H9 (cell line): ENCODE results near the gene MYO1D. TPM values are rescaled to one million over a fixed set of nuclear protein-coding genes. Genes with fewer than 3 reads are reported as not detected.

ENCODE experiments used
- DNase-seq: peaks from one replicate; pipeline ENCODE4 v3.0.0-alpha.2; 2017
- H2AFZ ChIP-seq: one replicate; pipeline ENCODE4 v1.6.1; 2013; ENCODE audit warnings: mild to moderate bottlenecking, low read length, control low read depth, moderate library complexity
- H2AK5ac ChIP-seq: 2 replicates; pipeline ENCODE4 v1.6.1; 2013; ENCODE audit warnings: low read length, control low read depth, mixed read lengths; ENCODE audit not compliant: insufficient read length
- H2BK120ac ChIP-seq: one replicate; pipeline ENCODE4 v1.6.1; 2013; ENCODE audit warnings: low read depth, mild to moderate bottlenecking, low read length, control low read depth, inconsistent platforms; ENCODE audit not compliant: poor library complexity, severe bottlenecking
- H2BK12ac ChIP-seq: 2 replicates; pipeline ENCODE4 v1.6.1; 2013; ENCODE audit warnings: low read length, control low read depth, mixed read lengths, low read depth; ENCODE audit not compliant: insufficient read length
- H2BK15ac ChIP-seq: 2 replicates; pipeline ENCODE4 v1.6.1; 2013; ENCODE audit warnings: low read depth, low read length, control low read depth
- H2BK20ac ChIP-seq: one replicate; pipeline ENCODE4 v1.6.1; 2013; ENCODE audit warnings: low read depth, mild to moderate bottlenecking, low read length, control low read depth, inconsistent platforms; ENCODE audit not compliant: poor library complexity, severe bottlenecking
- H2BK5ac ChIP-seq: 2 replicates; pipeline ENCODE4 v1.6.1; 2013; ENCODE audit warnings: low read length, control low read depth, mixed read lengths; ENCODE audit not compliant: insufficient read length
- H3K14ac ChIP-seq: 2 replicates; pipeline ENCODE4 v1.6.1; 2013; ENCODE audit warnings: low read length, control low read depth; ENCODE audit not compliant: insufficient read depth
- H3K18ac ChIP-seq: 2 replicates; pipeline ENCODE4 v1.6.1; 2013; ENCODE audit warnings: low read depth, mild to moderate bottlenecking, mixed read lengths, low read length, control low read depth; ENCODE audit not compliant: insufficient read length
- H3K23ac ChIP-seq: 2 replicates; pipeline ENCODE4 v1.6.1; 2013; ENCODE audit warnings: low read length, control low read depth, mixed read lengths, low read depth; ENCODE audit not compliant: insufficient read length
- H3K23me2 ChIP-seq: 2 replicates; pipeline ENCODE4 v1.6.1; 2013; ENCODE audit warnings: low read depth, mild to moderate bottlenecking, mixed read lengths, low read length, control low read depth; ENCODE audit not compliant: insufficient read length, poor library complexity, severe bottlenecking
- H3K27ac ChIP-seq: 2 replicates; pipeline ENCODE4 v1.5.1; 2013; ENCODE audit warnings: low read length, control low read depth, mixed read lengths, low read depth; ENCODE audit not compliant: insufficient read length
- H3K27me3 ChIP-seq: 2 replicates; pipeline ENCODE4 v1.6.1; 2013; ENCODE audit warnings: low read length, control low read depth, inconsistent platforms; ENCODE audit not compliant: insufficient read depth
- H3K4ac ChIP-seq: 2 replicates; pipeline ENCODE4 v1.6.1; 2013; ENCODE audit warnings: low read depth, mild to moderate bottlenecking, control low read depth, inconsistent platforms, low read length, moderate library complexity
- H3K4me1 ChIP-seq: 2 replicates; pipeline ENCODE4 v1.6.1; 2013; ENCODE audit warnings: low read length, control low read depth, inconsistent platforms; ENCODE audit not compliant: insufficient read depth
- H3K4me2 ChIP-seq: 2 replicates; pipeline ENCODE4 v1.6.1; 2013; ENCODE audit warnings: low read length, control low read depth, mixed read lengths; ENCODE audit not compliant: insufficient read length, insufficient read depth
- H3K56ac ChIP-seq: 2 replicates; pipeline ENCODE4 v1.6.1; 2013; ENCODE audit warnings: low read depth, mild to moderate bottlenecking, mixed read lengths, low read length, control low read depth; ENCODE audit not compliant: insufficient read length
- H3K79me1 ChIP-seq: 2 replicates; pipeline ENCODE4 v1.6.1; 2013; ENCODE audit warnings: low read depth, mild to moderate bottlenecking, moderate library complexity, low read length, control low read depth, inconsistent platforms; ENCODE audit not compliant: insufficient read depth, poor library complexity, severe bottlenecking
- H3K79me2 ChIP-seq: 2 replicates; pipeline ENCODE4 v1.6.1; 2013; ENCODE audit warnings: low read length, control low read depth, inconsistent platforms; ENCODE audit not compliant: insufficient read depth
- H3K9ac ChIP-seq: 2 replicates; pipeline ENCODE4 v1.6.1; 2013; ENCODE audit warnings: low read length, control low read depth, mixed read lengths; ENCODE audit not compliant: insufficient read length; ENCODE audit errors: extremely low read depth
- H3K9me3 ChIP-seq: one replicate; pipeline ENCODE4 v1.6.1; 2013; ENCODE audit warnings: low read depth, low read length, inconsistent platforms; ENCODE audit not compliant: control insufficient read depth
- H3T11ph ChIP-seq: one replicate; pipeline ENCODE4 v1.6.1; 2013; ENCODE audit warnings: mild to moderate bottlenecking, low read length, control low read depth, inconsistent platforms
- H4K20me1 ChIP-seq: one replicate; pipeline ENCODE4 v1.6.1; 2013; ENCODE audit not compliant: control insufficient read depth, insufficient read length, insufficient read depth
- H4K5ac ChIP-seq: 2 replicates; pipeline ENCODE4 v1.6.1; 2013; ENCODE audit warnings: low read depth, mild to moderate bottlenecking, mixed read lengths, low read length, control low read depth; ENCODE audit not compliant: insufficient read length
- H4K8ac ChIP-seq: replicated peaks from 2 replicates; pipeline ENCODE4 v1.6.1; 2013; ENCODE audit warnings: low read length, control low read depth, mixed read lengths, low read depth; ENCODE audit not compliant: insufficient read length
- H4K91ac ChIP-seq: 2 replicates; pipeline ENCODE4 v1.6.1; 2013; ENCODE audit warnings: low read depth, mild to moderate bottlenecking, moderate library complexity, mixed read lengths, low read length, control low read depth; ENCODE audit not compliant: insufficient read length
- H3K27ac Mint-ChIP-seq, 3 experiments: 2 replicates in 2 of 3; 3 replicates in 1 of 3; pipeline ENCODE4 v1.8.0; 2020 to 2021; ENCODE audit warnings: mixed read lengths in 3 of 3, mild to moderate bottlenecking in 1 of 3, moderate library complexity in 1 of 3
- H3K27me3 Mint-ChIP-seq: 2 replicates; pipeline ENCODE4 v1.8.0; 2021; ENCODE audit warnings: low read depth, mild to moderate bottlenecking, moderate library complexity, mixed read lengths
- H3K36me3 Mint-ChIP-seq, 3 experiments: 2 replicates in 2 of 3; 3 replicates in 1 of 3; pipeline ENCODE4 v1.8.0; 2020 to 2021; ENCODE audit warnings: low read depth in 3 of 3, mixed read lengths in 3 of 3; ENCODE audit not compliant: insufficient read depth in 1 of 3
- H3K4me1 Mint-ChIP-seq, 2 experiments: 2 replicates each; pipeline ENCODE4 v1.8.0; 2020; ENCODE audit warnings: mixed read lengths in 2 of 2
- H3K4me3 Mint-ChIP-seq, 2 experiments: 2 replicates in 1 of 2; 3 replicates in 1 of 2; pipeline ENCODE4 v1.8.0; 2020 to 2021; ENCODE audit warnings: mild to moderate bottlenecking in 2 of 2, mixed read lengths in 2 of 2, moderate library complexity in 1 of 2
- H3K9me3 Mint-ChIP-seq, 2 experiments: 2 replicates in 1 of 2; 3 replicates in 1 of 2; pipeline ENCODE4 v1.8.0; 2020; ENCODE audit warnings: mild to moderate bottlenecking in 2 of 2, mixed read lengths in 2 of 2, moderate library complexity in 1 of 2
- whole genome bisulfite sequencing: extraction: QIAGEN DNeasy Blood & Tissue Kit; methylation state at CpG from one replicate; pipeline ENCODE4 v1.1.7; 2013; ENCODE audit warnings: missing lambda C conversion rate, low lambda C conversion rate, mixed read lengths; ENCODE audit not compliant: insufficient read length; ENCODE audit errors: extremely low coverage; 5-methylcytosine and 5-hydroxymethylcytosine counted together
- total RNA-seq: library from RNA; stranded (reverse); gene quantifications from 2 replicates; pipeline ENCODE4 v1.2.1, GENCODE V29; 2021
- TF ChIP-seq, protein P1 (sequence below): fragments of 200-600 bp; sonication (generic); conservative IDR thresholded peaks from 3 replicates; pipeline ENCODE4 v1.8.0; 2021; ENCODE audit warnings: antibody characterized with exemption, mild to moderate bottlenecking

The MYO1D gene
- total RNA-seq, 1 experiment from 2014 or later, result 19.0 TPM

DNA sequence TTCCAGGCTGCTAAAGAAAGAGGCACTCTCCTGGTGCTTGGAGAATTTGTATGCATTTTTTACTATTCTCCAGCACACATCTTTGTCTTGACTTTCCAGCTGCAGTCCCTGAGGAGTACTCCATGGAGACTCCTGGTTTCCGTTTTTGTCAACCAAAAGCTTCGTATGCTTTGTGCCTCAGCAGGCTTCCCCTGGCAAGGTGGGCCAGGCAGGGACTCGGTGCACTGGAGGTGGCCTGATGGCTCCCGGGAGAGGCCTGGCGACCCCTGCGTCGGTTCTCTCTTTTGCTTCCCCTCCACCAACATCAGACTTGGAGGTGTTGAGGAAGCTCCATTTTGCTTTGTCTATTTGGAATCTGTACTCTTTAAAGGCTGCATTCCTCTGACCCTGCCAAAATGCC is 366.5 kb downstream of the MYO1D start:
- no peak overlapping the region for H2AK5ac ChIP-seq
- H2BK5ac ChIP-seq, result no peak overlapping the region
- H3K4me2 ChIP-seq, result no peak overlapping the region
- Mint-ChIP-seq H3K27me3 (no peaks in the 10 kb centered on the region), H3K36me3 (no peaks in the 10 kb centered on the region), H3K4me1 (peaks cover 9 to 18% of the 10 kb centered on the region in 2 experiments), H3K9me3 (no peaks in the 10 kb centered on the region), H3K27ac (0 out of 7 replicates have a peak overlapping the region, but pooled peaks of 1 of the 3 experiments have one; percentile 24), H3K4me3 (no peak overlapping the region)
- H4K5ac ChIP-seq, result no peak overlapping the region
- H3K27me3 ChIP-seq, result no peaks in the 10 kb centered on the region
- no peaks in the 10 kb centered on the region for H3K4me1 ChIP-seq
- no peak overlapping the region for H2BK12ac ChIP-seq
- no peaks in the 10 kb centered on the region for H3K79me2 ChIP-seq
- H2BK20ac ChIP-seq, result no peak overlapping the region
- H3K79me1 ChIP-seq, result no peaks in the 10 kb centered on the region
- TF ChIP-seq, protein P1, sequence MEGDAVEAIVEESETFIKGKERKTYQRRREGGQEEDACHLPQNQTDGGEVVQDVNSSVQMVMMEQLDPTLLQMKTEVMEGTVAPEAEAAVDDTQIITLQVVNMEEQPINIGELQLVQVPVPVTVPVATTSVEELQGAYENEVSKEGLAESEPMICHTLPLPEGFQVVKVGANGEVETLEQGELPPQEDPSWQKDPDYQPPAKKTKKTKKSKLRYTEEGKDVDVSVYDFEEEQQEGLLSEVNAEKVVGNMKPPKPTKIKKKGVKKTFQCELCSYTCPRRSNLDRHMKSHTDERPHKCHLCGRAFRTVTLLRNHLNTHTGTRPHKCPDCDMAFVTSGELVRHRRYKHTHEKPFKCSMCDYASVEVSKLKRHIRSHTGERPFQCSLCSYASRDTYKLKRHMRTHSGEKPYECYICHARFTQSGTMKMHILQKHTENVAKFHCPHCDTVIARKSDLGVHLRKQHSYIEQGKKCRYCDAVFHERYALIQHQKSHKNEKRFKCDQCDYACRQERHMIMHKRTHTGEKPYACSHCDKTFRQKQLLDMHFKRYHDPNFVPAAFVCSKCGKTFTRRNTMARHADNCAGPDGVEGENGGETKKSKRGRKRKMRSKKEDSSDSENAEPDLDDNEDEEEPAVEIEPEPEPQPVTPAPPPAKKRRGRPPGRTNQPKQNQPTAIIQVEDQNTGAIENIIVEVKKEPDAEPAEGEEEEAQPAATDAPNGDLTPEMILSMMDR, result no peak
- no peak overlapping the region for H3T11ph ChIP-seq
- no peak overlapping the region for H3K27ac ChIP-seq
- no peak overlapping the region for H2BK15ac ChIP-seq
- no peak overlapping the region for H3K14ac ChIP-seq
- H3K4ac ChIP-seq, result no peak overlapping the region
- H3K23me2 ChIP-seq, result no peaks in the 10 kb centered on the region
- DNase-seq, result no peak
- H3K23ac ChIP-seq, result no peak overlapping the region
- WGBS, result no CpG with 5 or more reads among the region's 7 CpGs
- H3K56ac ChIP-seq, result no peak overlapping the region
- no peak overlapping the region for H4K8ac ChIP-seq
- H3K9ac ChIP-seq, result no peak overlapping the region
- no peak overlapping the region for H2AFZ ChIP-seq
- no peaks in the 10 kb centered on the region for H3K9me3 ChIP-seq
- H3K18ac ChIP-seq, result no peak overlapping the region
- no peaks in the 10 kb centered on the region for H4K20me1 ChIP-seq
- no peak overlapping the region for H2BK120ac ChIP-seq
- no peak overlapping the region for H4K91ac ChIP-seq
